Suppressor macrophage (primary cell): ENCODE measurements around the gene ETS2.
A peak's percentile ranks its signal among the peaks of the same experiment; 100 is the strongest.

Experiments
- DNase-seq, 4 experiments: peaks; one replicate each; pipeline ENCODE4 v3.0.0-alpha.2; 2020 to 2022
- total RNA-seq, 17 experiments: gene quantifications; one replicate each; lab custom pipeline; 2026; ENCODE audit warnings: mixed read lengths in 6 of 17, inconsistent platforms in 3 of 17; lab: John Stamatoyannopoulos, UW

ETS2 gene
- total RNA-seq: 29.1 to 327 (median 74.4) reads per million in 17 experiments

DNA sequence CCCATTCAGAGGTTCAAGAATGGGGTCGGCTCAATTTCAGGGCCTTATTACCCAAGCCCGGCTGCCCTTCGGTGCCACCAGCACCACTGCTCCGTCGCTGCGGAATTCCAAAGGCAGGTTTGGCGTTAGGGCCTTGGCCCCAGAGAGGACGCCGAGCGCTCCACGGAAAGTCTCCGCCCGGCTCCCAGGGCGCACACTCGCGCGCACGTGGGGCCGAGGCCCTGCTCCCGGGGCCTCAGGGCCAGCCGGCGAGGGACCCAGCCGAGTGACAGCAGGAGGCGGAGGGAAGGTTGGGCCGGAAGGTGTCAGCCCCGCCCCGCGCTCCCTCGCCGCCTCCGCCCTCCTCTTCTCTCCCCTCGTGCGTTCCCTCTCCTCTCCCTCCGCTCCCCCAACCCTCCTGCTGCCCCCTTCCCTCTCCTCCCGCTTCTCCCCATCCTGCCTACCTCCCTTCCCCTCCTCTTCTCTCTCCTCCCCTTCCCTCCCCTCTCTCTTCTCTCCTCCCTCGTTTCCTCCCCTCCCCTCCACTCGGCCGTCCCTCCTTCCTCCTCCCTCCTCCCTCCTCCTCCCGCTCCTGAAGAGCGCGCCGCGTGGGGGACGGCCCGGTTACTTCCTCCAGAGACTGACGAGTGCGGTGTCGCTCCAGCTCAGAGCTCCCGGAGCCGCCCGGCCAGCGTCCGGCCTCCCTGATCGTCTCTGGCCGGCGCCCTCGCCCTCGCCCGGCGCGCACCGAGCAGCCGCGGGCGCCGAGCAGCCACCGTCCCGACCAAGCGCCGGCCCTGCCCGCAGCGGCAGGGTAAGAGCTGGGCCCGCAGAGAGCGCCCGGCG, at the start of gene ETS2:
ETS2 (plus strand) TSS at position 602 of the 825 bp plus-strand sequence. CDS start 4,106 bp downstream, outside the sequence.
- peak; percentile 94 to 96 (median 96) for DNase-seq

DNA sequence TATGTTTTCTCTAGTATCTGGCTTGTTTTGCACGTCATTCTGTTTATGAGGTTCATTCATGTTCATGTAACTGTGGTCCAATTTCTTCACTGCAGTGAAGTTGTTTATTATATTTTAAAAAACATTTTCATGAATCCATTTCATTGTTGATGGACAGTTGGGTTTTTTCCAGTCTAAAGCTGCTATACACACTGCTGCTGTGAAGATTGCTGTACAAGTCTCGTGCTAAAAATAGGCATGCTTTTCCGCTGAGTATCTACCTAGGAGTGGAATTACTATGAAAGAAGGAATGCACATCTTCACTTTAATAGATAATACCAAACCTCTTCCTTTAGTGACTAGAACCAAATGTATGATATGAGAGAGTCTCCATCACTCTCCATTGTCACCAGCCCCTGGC, 49.0 kb upstream of the ETS2 start:
- no peak for DNase-seq

DNA sequence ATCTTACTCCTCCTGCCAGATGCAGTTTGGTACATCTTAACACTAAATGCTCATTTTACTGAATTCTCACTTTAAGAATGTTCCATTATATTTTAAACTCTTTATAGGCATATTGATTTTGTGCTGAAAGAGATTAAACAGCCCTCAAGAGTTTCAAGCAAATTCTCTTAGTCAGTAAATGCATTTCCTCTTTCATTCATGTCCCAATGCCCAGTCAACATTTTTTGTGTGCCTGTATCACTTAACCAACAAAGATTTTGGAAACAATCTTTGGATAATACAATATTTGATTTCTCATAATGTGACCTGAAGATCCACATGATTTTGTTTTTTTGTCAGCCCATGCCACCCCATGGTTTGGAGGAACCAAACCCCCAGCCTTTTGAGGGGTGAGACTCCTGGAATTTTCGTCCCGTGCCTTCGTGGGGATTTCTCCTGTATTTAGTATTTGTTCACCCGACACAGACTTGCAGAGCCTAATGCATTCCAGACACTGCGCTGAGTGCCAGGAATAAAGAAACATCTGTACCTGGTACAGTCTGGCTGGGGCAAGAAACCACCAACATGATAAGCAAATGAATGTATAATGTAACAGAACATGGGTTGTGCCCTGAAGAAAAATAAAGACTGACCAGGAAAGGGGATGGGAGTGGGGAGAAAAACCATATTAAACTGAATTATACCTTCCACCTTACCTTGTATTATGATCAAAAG, 47.1 kb upstream of the ETS2 start:
- peak in 2 of 4 experiments; percentile 52 to 63 for DNase-seq

DNA sequence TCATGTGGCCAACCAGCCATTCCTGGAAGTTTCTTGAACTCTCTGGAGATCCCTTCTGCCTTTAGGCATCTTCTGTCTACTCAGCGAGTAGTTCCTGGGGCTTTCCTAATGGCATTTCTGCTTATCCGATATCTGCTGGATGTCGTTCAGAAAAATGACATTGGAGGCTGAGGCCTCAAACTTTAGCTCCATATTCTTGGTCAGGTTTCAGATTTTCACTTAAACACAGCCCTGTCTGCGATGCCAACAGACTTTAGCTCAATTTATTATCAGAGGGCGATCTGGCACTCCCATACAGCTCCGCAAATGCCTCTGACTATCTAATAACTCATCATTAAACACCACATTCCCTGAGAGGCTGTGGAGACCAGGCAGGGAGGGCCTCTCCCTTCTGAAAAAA, 46.3 kb upstream of the ETS2 start:
- no peak for DNase-seq

DNA sequence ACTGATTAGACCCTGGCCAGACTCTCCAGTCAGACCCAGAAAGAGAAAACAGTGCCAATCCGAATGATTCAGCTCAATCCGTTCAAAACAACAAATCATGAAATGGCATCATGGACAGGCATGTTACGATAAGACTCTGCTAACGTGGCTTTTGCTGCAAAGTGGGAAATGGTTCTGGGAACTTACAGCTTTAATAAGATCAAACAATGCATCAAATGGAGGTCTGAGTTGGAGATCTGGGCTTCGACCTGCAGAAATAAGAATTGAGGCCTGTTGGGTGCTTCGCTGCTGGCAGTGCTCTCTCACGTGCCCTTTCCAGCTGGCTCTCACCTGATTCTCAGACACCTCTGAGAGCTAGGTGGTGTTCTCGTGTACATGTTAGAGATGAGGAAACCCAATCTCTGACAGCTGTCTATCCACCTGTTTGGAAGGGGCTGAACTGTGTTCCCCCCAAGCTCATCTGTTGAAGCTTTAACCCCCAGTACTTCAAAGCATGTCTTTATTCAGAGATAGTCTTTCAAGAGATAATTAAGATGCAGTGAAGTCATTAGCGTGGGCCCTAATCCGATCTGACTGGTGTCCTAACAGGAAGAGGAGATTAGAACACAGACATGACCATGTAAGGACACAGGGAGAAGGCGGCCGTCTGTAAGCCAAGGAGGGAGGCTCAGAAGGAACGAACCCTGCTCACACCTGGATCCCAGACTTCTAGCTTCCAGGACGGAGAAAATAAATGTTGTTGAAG, 45.5 kb upstream of the ETS2 start:
- DNase-seq: no peak

DNA sequence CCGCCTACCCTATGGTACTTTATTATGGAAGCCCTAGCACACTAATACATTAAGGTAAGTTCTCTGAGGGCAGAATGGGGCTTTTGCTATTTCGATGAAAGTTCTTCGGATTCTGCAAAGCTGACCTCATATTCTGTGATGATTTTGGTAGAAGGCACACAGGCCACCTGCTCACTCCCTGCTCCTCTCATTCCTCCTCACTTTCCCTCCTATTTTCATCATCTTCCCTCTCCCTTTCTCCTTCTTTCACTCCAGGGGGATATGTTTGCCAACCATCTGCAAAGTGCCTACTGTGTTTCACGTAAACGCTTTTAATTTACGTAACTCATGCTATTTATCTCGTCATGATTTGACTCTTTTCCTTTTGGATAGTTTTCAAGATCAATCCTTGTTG, 45.0 kb upstream of the ETS2 start:
- DNase-seq: no peak

DNA sequence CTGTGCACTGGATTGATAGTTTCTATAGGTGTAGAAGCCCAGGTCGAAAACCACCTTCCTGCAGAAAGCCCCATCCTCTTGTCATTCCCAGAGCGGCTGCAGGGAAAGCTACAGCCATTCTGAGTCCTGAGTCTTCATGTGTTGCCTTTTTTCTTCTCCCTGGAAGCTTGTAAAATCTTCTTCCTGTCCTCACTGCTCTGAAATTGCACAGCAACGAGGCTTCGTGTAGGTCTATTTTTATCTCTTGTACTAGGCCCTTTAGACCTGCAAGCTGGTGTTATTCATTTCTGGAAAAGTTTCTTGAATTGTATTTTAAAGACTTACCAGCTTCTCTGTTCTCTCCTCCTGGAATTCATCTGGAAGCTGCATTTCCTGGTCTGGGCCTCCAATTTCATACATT, 44.2 kb upstream of the ETS2 start:
- DNase-seq: no peak

DNA sequence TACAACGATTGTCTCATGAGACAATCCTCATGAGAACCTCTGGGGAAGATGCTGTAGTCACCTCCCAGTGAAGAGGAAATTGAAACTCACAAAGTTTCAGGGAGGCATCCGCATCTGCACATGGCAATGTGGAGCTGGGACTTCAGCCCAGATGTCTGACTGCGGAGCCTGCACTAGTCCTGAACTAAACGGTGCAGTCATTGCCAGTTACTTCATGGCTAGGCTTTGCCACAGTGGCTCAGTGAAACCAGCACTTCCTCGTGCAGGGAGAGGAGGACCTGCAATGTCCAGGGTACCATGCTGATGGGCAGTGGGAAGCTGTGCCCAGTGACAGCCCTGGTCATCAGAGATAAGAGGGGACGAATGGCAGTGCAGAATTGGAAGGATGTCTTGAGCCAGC, 40.7 kb upstream of the ETS2 start:
- DNase-seq: peak in 2 of 4 experiments; percentile 15 to 19

DNA sequence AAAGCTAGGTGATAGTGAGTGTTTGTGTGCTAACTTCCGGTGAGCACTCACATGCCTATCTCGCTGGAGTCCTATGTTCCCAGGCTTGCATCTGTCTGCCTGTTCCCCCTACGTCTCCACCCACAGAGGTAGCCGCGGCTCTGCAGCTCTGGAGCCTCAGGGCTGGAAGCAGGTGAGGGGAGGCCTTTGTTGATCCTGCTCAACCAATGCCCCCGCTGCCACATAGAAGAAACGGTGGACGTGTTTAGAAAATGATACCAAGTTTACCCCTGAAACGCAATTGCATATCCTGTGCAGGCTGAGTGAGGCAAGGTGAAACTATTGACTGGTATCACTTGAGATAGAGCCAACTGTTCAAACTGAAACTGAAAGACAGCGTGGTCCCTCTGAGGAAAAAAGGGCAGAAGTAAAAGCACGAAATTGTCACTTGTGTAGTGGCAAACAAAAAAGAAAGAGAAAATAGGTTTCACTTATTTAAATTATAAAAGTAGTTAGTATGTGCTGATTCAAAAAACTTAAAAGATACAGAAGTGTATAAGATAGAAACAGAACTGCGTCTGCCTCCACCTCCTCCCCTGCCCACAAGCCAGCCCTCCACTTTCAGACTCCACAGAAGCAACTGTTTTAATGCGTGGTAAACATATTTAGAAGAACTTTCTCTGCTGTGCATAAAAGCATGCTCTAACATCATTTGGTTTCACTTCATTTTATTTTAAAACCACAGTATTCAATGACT, 38.6 kb upstream of the ETS2 start:
- peak in 3 of 4 experiments; percentile 33 to 63 (median 50) for DNase-seq

DNA sequence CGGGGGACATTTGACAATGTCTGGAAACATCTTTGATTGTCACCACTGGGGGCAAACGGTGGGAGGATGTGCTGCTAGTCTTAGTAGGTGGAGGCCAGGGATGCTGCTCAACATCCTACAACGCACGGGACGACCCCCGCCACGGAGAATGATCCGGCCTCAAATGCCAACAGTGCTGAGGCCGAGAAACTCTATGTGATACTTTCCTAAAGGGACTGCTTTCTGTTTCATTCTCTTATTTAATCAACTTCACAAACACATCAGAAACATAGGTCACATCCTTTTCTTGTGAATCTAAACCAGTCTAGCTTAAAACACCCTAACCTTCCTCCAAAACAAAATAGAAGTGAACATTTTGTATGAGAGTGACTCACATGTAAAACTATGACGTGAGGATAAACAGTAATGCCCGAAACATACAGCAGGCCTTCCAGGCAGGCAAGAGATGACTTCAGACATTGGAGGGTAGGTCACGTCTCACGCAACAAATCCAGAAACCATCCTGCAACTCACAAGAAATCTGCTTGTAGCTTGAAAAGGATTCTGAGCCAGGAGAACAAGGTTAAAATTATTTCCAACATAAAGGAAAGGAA, 37.2 kb upstream of the ETS2 start:
- no peak for DNase-seq

DNA sequence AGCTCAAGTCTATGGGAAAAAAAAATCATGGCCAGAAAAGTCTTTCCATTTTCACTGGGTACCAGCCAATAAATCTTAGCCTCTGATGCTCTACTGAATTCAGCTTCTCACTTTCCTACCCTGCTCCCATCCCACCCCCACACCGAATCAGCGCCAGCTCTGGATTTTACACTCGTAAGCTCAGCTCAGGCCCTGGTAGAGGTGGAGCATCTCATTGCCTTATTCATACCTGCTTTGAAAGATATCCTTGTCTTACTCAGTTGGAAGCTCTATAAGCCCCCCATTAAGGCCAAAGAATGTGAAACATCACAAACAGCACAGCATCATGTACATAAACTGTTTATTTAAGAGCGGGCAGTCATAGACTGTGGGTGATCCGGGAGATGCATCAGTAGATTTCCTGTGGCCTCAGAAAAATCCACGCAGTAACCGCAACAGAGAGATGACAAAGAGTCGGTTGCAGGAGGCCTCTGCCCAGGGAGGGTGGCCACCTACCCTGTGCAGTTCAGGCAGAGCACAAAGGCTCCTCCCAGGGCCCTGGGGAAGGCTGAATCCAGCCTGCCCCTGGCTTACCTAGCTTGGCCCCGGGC, 36.4 kb upstream of the ETS2 start:
- DNase-seq: no peak

DNA sequence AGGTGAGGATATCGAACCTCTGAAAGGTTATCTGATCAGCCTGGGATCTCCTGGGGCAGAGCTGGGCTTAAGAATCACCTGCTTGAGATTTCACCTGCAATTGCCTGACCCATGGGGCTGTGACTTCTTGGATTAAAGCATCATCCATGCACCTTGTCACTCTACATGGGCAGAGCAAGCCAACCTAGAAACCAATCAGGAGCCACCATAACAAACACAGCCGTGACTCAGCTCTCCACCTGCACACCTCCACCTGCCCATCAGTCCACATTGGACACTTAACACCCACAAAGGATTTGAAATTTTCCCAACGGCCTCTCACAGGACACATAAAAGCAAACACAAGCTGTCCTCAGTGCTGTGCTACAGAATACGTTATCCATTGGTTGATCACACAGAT, 35.1 kb upstream of the ETS2 start:
- no peak for DNase-seq

DNA sequence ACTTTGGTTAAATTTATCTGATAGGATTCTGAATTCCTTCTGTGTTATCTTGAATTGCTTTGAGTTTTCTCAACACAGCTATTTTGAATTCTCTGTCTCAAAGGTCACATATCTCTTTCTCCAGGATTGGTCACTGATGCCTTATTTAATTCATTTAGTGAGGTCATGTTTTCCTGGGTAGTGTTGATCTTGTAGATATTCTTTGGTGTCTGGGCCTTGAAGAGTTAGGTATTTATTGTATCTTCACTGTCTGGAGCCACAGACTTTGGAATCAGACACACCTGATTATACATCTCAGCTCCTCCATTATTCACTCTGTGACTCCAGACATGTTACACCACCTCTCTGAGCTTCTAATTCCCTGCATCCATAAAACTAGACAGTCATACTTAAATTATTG, 34.2 kb upstream of the ETS2 start:
- no peak for DNase-seq

DNA sequence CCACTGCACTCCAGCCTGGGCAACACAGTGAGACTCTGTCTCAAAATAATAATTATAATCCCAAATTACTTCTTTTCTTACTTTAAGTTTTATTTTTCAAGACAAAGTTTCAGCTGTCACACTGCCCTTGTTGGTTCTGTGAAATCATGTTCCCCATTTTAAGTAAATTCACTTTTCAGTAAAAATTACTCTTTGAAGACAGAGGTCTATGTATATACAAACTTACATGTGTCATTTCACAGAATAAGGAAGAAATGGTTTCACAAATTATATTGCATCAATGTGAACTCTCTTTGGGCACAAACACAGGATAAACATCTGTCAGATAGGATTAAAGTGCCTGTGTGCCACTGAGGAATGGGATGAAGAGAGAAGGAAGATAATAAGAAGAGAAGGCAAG, 33.1 kb upstream of the ETS2 start:
- peak in 2 of 4 experiments; percentile 54 to 58 for DNase-seq

DNA sequence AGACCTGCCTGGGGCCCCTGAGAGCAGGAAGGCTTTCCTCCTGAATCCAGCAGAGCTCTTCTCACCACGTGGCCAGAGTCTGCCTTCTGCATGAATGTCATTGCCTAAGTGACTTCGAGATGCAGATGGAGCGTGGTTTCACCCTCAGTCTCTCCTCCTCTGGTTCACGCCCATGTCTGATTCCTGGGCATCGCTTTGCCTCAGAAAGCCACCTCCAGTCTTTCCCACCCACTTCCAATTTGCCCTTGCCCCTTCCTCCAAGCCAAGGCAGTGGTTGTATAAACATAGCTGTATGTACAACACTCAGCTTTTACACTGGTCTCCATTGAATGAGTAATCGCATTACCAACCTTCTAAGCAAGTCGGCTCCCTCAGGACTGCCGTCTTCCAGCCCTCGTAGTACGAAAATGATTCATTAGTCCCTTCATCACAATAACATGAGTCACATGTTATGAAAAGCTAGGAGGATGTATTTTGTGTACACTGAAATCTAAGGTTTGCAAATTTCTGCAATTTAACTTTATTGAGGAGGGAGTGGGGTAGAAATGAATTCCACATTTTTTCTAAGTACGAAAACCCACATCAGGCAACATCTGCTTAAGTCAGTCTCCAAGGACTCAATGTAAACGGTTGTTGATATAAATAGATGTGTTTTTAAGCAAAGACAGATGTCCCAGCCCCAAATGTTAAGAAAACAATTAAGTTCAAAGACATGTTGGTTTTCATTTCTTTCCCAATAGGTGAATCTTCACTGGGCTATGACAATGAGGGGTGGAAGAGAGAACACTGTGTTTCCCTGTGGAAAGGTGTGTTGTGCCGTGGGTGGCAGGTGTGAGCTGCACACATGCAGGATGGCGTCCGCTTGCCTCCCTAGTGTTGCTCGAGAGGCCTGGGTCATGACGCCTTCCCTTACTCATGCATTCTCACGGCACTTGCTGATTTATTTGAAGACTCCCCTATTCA, 32.3 kb upstream of the ETS2 start:
- DNase-seq: peak; percentile 26 to 69 (median 36)

DNA sequence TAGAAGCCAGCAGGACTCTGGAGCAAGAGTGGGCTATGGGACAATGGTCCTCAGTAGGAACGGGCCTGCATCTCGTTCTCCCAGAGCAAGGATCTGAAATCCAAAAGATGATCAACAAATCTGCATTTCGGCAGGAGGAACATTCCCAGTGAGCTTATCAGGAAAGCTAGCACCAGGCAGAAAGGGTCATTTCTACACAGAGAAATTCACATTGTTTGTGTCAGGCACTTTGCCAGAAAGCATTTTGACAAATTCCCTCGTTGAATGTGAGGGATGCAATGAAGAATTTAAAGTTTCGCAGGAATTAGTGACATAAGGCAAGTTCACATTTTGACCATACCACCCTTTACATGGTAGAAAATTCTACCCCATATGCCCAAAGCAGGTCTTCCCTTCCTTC, 31.6 kb upstream of the ETS2 start:
- no peak for DNase-seq

DNA sequence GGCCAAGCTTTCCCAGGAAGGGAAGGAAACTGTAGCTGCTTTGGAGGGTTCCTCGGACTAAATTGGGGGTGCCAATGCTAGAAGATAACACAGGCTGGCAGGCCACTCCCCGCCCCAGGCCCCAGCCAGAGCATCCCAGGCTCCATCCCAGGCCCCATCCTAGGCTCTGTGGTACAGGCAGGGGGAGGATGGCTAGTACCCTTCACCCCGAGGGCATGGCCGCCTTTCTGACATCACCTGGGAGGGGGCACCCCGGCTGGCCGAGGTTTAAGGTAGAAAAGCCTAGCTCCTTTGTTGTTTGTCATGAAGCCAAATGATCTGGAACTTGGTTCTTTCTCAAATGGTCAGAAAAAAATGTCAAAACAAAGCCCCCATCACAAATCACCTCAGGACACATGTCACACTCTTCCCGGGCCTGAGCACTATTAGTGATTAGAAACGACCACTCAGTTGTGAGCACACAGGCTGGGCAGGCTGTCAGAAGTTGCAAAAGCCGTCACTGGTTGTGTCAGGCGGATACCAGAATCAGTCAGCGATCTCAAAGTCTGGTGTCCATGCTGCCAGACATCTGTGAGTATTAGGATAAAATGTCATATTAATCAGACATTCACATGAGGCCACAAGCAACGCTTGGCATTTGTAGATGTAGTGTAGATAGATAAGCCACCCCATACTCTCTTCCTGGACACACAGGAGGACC, 31.0 kb upstream of the ETS2 start:
- DNase-seq: no peak

DNA sequence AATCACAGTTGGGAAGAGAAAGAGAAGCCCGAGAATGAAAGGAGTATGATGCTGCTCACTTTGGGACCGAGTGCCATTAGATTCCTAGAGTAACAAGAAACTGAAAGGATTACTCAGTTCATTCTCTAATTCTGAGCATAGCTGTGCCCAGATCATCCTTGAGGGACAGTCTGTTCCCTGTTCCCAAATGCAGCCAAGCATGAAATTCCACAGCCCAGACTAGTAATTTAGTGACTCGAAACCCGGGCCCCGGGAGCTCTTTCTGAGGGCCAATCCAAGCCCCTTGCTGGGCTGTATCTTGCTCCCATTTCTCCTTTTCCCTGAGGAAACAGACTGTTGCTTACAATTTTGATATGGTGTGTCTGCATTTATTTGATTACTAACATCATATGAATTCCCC, 30.0 kb upstream of the ETS2 start:
- no peak for DNase-seq

DNA sequence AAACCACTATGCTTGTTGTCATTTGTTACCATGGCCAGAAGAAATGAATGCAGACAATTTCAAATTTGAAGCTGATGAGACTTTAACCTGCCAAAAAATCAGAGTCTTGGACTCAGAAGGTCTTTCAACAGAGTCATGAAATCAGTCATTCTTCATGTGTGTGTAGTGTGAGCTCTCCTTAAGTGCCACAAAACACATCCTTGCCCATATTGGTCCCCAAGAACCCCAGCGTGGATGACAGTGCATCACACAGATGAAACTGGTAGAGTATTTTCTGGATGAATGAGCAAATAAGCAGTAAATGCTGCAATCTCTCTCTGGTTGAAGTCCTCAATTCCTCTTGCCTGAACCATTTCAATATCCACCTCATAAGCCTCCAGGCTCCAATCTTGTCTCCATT, 28.7 kb upstream of the ETS2 start:
- no peak for DNase-seq

DNA sequence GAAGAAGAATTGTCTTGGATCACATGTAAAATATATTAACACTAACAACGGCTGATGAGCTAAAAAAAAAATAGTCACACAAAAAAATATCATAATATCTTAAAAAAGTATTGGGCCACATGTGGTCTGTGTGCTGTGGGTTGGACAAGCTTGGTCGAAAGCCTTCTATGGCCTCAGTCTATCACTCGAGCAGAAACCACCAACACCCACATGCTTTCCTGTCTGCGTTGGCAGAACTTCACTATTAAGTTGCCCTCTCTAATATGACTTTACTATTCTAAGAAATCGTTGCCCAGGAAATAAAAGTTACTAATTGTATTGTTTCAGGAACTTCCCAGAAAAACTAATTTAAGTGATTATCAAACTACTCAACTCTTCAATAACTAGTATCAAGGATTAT, 28.2 kb upstream of the ETS2 start:
- peak; percentile 35 to 66 (median 62) for DNase-seq
